CD4-positive, alpha-beta T cell (primary cell): Measurements from ENCODE around the gene BEND7. TPM values are rescaled to one million over a fixed set of nuclear protein-coding genes. Genes with fewer than 3 reads are reported as not detected.

Experiments used
- ATAC-seq: fragments of 200-7000 bp; cut with Tn5 transposase; one replicate; pipeline ENCODE4 v1.10.0; 2022; ENCODE audit warnings: mild to moderate bottlenecking; ENCODE audit not compliant: poor library complexity
- CTCF ChIA-PET: fragments of 350-600 bp; sonication (Branson Sonifier 250); formaldehyde crosslinking; loops from one replicate; lab custom pipeline; 2021; ENCODE audit warnings: antibody characterized with exemption, inconsistent platforms; lab: Charles Lee
- POLR2A ChIA-PET: fragments of 350-600 bp; sonication (Branson Sonifier 250); formaldehyde crosslinking; loops from one replicate; lab custom pipeline; 2021; ENCODE audit warnings: antibody characterized with exemption, inconsistent platforms; lab: Charles Lee
- DNase-seq, 14 experiments: peaks; one replicate each; pipeline ENCODE4 v3.0.0-alpha.2; 2013 to 2020; ENCODE audit warnings: mixed read lengths in 2 of 14
- H3K27ac ChIP-seq, 2 donors: one replicate each; pipeline versions ENCODE4 v1.5.1 to v1.7.0; 2013; ENCODE audit warnings: low read length in 2 of 2, low read depth in 1 of 2, mild to moderate bottlenecking in 1 of 2
- H3K27me3 ChIP-seq, 2 experiments: 1 replicate in 1 of 2; 2 replicates in 1 of 2; pipeline versions ENCODE4 v1.6.1 to v1.7.0; 2013; ENCODE audit warnings: low read length in 2 of 2, control low read depth in 1 of 2, mild to moderate bottlenecking in 1 of 2, moderate library complexity in 1 of 2; ENCODE audit not compliant: insufficient read depth in 2 of 2, control insufficient read depth in 1 of 2
- H3K36me3 ChIP-seq: one replicate; pipeline ENCODE4 v1.6.1; 2013; ENCODE audit warnings: low read length, control low read depth; ENCODE audit not compliant: insufficient read depth
- H3K4me1 ChIP-seq: one replicate; pipeline ENCODE4 v1.6.1; 2013; ENCODE audit warnings: low read length, control low read depth; ENCODE audit not compliant: insufficient read depth
- H3K4me3 ChIP-seq: one replicate; pipeline ENCODE4 v1.5.1; 2013; ENCODE audit warnings: mild to moderate bottlenecking, low read length, moderate library complexity
- H3K9me3 ChIP-seq, 2 experiments: 1 replicate in 1 of 2; 2 replicates in 1 of 2; pipeline versions ENCODE4 v1.6.1 to v1.7.0; 2013; ENCODE audit warnings: low read length in 2 of 2, mild to moderate bottlenecking in 2 of 2, control low read depth in 1 of 2, moderate library complexity in 1 of 2; ENCODE audit not compliant: control insufficient read depth in 1 of 2, insufficient read depth in 1 of 2
- H3K27ac Mint-ChIP-seq: one replicate; pipeline ENCODE4 v1.8.0; 2020; ENCODE audit warnings: mixed read lengths
- H3K27me3 Mint-ChIP-seq: one replicate; pipeline ENCODE4 v1.8.0; 2021; ENCODE audit warnings: mixed read lengths
- H3K36me3 Mint-ChIP-seq: one replicate; pipeline ENCODE4 v1.8.0; 2021; ENCODE audit warnings: low read depth, mixed read lengths
- H3K4me1 Mint-ChIP-seq: one replicate; pipeline ENCODE4 v1.8.0; 2021; ENCODE audit warnings: low read depth, mixed read lengths
- H3K4me3 Mint-ChIP-seq: one replicate; pipeline ENCODE4 v1.8.0; 2020; ENCODE audit warnings: mild to moderate bottlenecking, mixed read lengths
- H3K9me3 Mint-ChIP-seq: one replicate; pipeline ENCODE4 v1.8.0; 2020; ENCODE audit warnings: mixed read lengths
- intact Hi-C, 2 experiments: fragments of 100-400 bp; cut with DNase I in 1 of 2; cut with micrococcal nuclease in 1 of 2; formaldehyde crosslinking; loops; one replicate each; pipeline versions ENCODE4 v1.15.1 to v1.9.0; 2023 to 2025; cut with DNase I, micrococcal nuclease
- total RNA-seq, 174 experiments: library from RNA in 2 of 174; stranded (reverse) in 2 of 174; gene quantifications; one replicate each; pipeline ENCODE4 v1.2.3 and lab custom pipeline; 2021 to 2026
- TF ChIP-seq, protein P1 (sequence below): fragments of 200-600 bp; IDR thresholded peaks from one replicate; pipeline ENCODE4 v1.8.0; 2022; ENCODE audit warnings: antibody characterized with exemption, mild to moderate bottlenecking

BEND7 gene
- total RNA-seq, 2 experiments from 2014 or later = not detected

- peaks cover 0 to 5% of the 10 kb centered on the region in 2 experiments for H3K27me3 ChIP-seq
- no peak overlapping the region for H3K4me3 Mint-ChIP-seq
- ATAC-seq (no peak), DNase-seq (no peak)
- ChIA-PET POLR2A (no interaction called here), CTCF (interaction anchor here (0.7 kb wide), 1 partner anchor 22 kb away, joined by 3 read pairs; no protein-coding TSS in a partner anchor)
- no peaks in the 10 kb centered on the region for H3K9me3 Mint-ChIP-seq
- H3K27ac ChIP-seq = no peak overlapping the region
- H3K4me1 ChIP-seq = no peaks in the 10 kb centered on the region
- H3K36me3 Mint-ChIP-seq = no peaks in the 10 kb centered on the region
- no peaks in the 10 kb centered on the region for H3K36me3 ChIP-seq
- H3K4me1 Mint-ChIP-seq = no peaks in the 10 kb centered on the region
- H3K9me3 ChIP-seq = no peaks in the 10 kb centered on the region
- TF ChIP-seq, protein P1, sequence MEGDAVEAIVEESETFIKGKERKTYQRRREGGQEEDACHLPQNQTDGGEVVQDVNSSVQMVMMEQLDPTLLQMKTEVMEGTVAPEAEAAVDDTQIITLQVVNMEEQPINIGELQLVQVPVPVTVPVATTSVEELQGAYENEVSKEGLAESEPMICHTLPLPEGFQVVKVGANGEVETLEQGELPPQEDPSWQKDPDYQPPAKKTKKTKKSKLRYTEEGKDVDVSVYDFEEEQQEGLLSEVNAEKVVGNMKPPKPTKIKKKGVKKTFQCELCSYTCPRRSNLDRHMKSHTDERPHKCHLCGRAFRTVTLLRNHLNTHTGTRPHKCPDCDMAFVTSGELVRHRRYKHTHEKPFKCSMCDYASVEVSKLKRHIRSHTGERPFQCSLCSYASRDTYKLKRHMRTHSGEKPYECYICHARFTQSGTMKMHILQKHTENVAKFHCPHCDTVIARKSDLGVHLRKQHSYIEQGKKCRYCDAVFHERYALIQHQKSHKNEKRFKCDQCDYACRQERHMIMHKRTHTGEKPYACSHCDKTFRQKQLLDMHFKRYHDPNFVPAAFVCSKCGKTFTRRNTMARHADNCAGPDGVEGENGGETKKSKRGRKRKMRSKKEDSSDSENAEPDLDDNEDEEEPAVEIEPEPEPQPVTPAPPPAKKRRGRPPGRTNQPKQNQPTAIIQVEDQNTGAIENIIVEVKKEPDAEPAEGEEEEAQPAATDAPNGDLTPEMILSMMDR = no peak
- H3K27me3 Mint-ChIP-seq = peaks cover 7% of the 10 kb centered on the region
- no peak overlapping the region for H3K4me3 ChIP-seq
- intact Hi-C loops = no loop called here
- no peak overlapping the region for H3K27ac Mint-ChIP-seq
Measured at GRCh38 chr10:13491747-13492360, 37.0 kb downstream of the BEND7 start.

- Histone ChIP-seq H3K4me3 (no peak overlapping the region), H3K27ac (no peak overlapping the region), H3K9me3 (no peaks in the 10 kb centered on the region), H3K27me3 (peaks cover 0 to 4% of the 10 kb centered on the region in 2 experiments), H3K4me1 (no peaks in the 10 kb centered on the region), H3K36me3 (no peaks in the 10 kb centered on the region)
- ChIA-PET POLR2A (no interaction called here), CTCF (no interaction called here)
- Mint-ChIP-seq H3K9me3 (no peaks in the 10 kb centered on the region), H3K27ac (no peak overlapping the region), H3K27me3 (peaks cover 10% of the 10 kb centered on the region), H3K36me3 (no peaks in the 10 kb centered on the region), H3K4me1 (no peaks in the 10 kb centered on the region), H3K4me3 (no peak overlapping the region)
- intact Hi-C loops = no loop called here
- no peak for ATAC-seq
- DNase-seq = no peak
- TF ChIP-seq, protein P1 = no peak
Measured at GRCh38 chr10:13490503-13490902, 38.3 kb downstream of the BEND7 start.

DNA sequence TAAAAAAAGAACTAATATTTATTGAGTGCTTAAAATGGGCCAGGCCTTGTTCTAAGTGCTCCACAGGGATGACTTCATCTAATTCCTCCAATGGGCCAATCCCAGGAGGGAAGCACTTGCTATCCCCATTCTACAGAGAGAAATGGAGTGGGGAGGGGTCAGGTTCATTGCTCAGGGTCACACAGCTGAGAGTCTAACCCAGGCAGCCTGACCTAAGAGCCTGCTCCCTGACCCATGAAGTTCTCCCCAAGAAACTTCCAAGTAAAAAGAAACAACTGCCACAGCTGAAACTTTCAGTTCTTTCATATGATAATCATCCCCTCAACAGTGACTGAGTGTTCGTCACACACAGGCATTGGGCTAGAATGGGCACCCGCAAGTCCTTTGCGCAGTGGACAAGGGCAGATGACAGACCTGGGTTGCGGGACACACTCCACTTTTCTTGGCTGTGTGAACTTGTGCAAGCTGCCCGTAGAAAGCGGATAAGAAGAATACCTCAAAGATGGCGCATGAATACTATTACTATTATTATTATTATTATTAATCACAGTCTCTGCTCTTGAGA, 39.7 kb downstream of the BEND7 start:
- POLR2A ChIA-PET = no interaction called here
- H3K9me3 Mint-ChIP-seq = no peaks in the 10 kb centered on the region
- no peak for ATAC-seq

More for the DNA sequence above, 39.7 kb downstream of the BEND7 start:
- Histone ChIP-seq H3K4me1 (peaks cover under 1% of the 10 kb centered on the region), H3K27me3 (peaks cover 0 to 4% of the 10 kb centered on the region in 2 experiments), H3K27ac (no peak overlapping the region), H3K9me3 (no peaks in the 10 kb centered on the region), H3K36me3 (no peaks in the 10 kb centered on the region), H3K4me3 (no peak overlapping the region)
- no peak overlapping the region for H3K4me3 Mint-ChIP-seq
- DNase-seq = no peak
- intact Hi-C loops = no loop called here
- CTCF ChIA-PET = no interaction called here
- H3K36me3 Mint-ChIP-seq = no peaks in the 10 kb centered on the region
- TF ChIP-seq, protein P1 = no peak
- H3K4me1 Mint-ChIP-seq = peaks cover 5% of the 10 kb centered on the region
- H3K27ac Mint-ChIP-seq = no peak overlapping the region
- peaks cover 18% of the 10 kb centered on the region for H3K27me3 Mint-ChIP-seq
